Stimulated activated naive CD8-positive, alpha-beta T cell treated with anti-CD3 and anti-CD28 coated beads, Interleukin-15, Interleukin-2, amounts not matched to agents 100 ng/mL and 50 ng/mL, for 24 hours (primary cell): ENCODE measurements around the gene ADTRP.
A peak's percentile ranks its signal among the peaks of the same experiment; 100 is the strongest.

Experiments used
- H3K27ac Mint-ChIP-seq: one replicate; pipeline ENCODE4 v1.8.0; 2021; ENCODE audit warnings: mild to moderate bottlenecking, mixed read lengths
- H3K27me3 Mint-ChIP-seq: one replicate; pipeline ENCODE4 v1.8.0; 2021; ENCODE audit warnings: mixed read lengths
- H3K36me3 Mint-ChIP-seq: one replicate; pipeline ENCODE4 v1.8.0; 2021; ENCODE audit warnings: low read depth, mixed read lengths
- H3K4me1 Mint-ChIP-seq: one replicate; pipeline ENCODE4 v1.8.0; 2021; ENCODE audit warnings: low read depth, mixed read lengths
- H3K4me3 Mint-ChIP-seq: one replicate; pipeline ENCODE4 v1.8.0; 2021; ENCODE audit warnings: mild to moderate bottlenecking, mixed read lengths
- H3K9me3 Mint-ChIP-seq: one replicate; pipeline ENCODE4 v1.8.0; 2021; ENCODE audit warnings: mixed read lengths

ADTRP gene

GRCh38 chr6:11738661-11739375 lies 39.8 kb downstream of the ADTRP start:
- Mint-ChIP-seq H3K27me3 (no peaks in the 10 kb centered on the region), H3K27ac (peak overlapping the region; percentile 50), H3K36me3 (no peaks in the 10 kb centered on the region), H3K4me3 (no peak overlapping the region), H3K9me3 (peaks cover under 1% of the 10 kb centered on the region), H3K4me1 (peaks cover 52% of the 10 kb centered on the region)

GRCh38 chr6:11738234-11738633 lies 40.4 kb downstream of the ADTRP start:
- H3K27me3 Mint-ChIP-seq: no peaks in the 10 kb centered on the region
- H3K4me1 Mint-ChIP-seq: peaks cover 58% of the 10 kb centered on the region
- H3K4me3 Mint-ChIP-seq: no peak overlapping the region
- no peaks in the 10 kb centered on the region for H3K36me3 Mint-ChIP-seq
- peaks cover 4% of the 10 kb centered on the region for H3K9me3 Mint-ChIP-seq
- H3K27ac Mint-ChIP-seq: peak overlapping the region; percentile 50

- Mint-ChIP-seq H3K27ac (no peak overlapping the region), H3K36me3 (no peaks in the 10 kb centered on the region), H3K4me1 (peaks cover 67% of the 10 kb centered on the region), H3K9me3 (peaks cover 8% of the 10 kb centered on the region), H3K4me3 (no peak overlapping the region), H3K27me3 (no peaks in the 10 kb centered on the region)
These were observed 42.0 kb downstream of the ADTRP start for GRCh38 chr6:11736601-11737000.

DNA sequence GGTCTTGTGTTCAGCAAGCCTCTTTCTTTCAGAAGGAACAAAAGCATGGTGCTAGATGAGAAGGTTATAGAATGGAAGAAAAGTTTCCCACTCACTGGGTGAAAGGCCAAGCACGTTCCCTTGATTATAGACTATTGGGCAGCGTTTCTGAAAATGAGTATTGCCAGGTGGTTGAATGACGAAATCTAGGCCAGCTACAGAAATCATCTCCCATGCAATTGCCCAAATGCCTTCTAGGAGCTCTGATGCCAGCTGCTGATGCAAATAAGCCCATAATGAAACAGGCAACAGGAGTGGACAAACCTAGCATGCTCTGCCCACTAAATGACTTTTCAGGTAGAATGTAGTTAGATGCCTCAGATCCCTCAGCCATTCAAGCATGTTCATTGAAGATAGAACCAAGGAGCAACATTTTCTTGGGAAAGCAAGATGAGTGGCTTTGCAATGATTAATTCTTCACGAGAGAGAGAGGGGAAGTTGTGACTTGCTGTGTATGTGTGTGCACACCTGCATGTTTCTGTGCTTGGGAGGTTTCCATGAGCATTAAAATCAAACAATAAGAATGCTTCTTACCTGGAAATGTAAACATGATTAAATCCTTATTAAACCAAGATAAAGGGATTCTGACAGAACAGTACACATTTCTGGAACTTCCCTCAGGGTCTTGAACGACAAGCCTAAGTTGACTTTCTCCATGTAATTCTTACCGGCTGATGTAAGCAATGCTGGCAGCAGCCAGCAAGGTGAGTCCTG lies 43.6 kb downstream of the ADTRP start:
- H3K4me3 Mint-ChIP-seq: no peak overlapping the region
- H3K4me1 Mint-ChIP-seq: peaks cover 67% of the 10 kb centered on the region
- no peaks in the 10 kb centered on the region for H3K36me3 Mint-ChIP-seq
- H3K27ac Mint-ChIP-seq: no peak overlapping the region
- H3K9me3 Mint-ChIP-seq: peaks cover 11% of the 10 kb centered on the region
- H3K27me3 Mint-ChIP-seq: no peaks in the 10 kb centered on the region

- Mint-ChIP-seq H3K4me1 (peaks cover 77% of the 10 kb centered on the region), H3K4me3 (peak overlapping the region; percentile 44), H3K36me3 (no peaks in the 10 kb centered on the region), H3K9me3 (peaks cover 11% of the 10 kb centered on the region), H3K27ac (peak overlapping the region; percentile 95), H3K27me3 (no peaks in the 10 kb centered on the region)
These were observed 46.5 kb downstream of the ADTRP start for GRCh38 chr6:11732036-11732631.

- Mint-ChIP-seq H3K36me3 (peaks cover 3% of the 10 kb centered on the region), H3K27ac (peak overlapping the region; percentile 95), H3K9me3 (peaks cover 11% of the 10 kb centered on the region), H3K4me3 (peak overlapping the region; percentile 44), H3K27me3 (no peaks in the 10 kb centered on the region), H3K4me1 (peaks cover 81% of the 10 kb centered on the region)
These were observed 47.2 kb downstream of the ADTRP start for GRCh38 chr6:11731423-11731822.

DNA sequence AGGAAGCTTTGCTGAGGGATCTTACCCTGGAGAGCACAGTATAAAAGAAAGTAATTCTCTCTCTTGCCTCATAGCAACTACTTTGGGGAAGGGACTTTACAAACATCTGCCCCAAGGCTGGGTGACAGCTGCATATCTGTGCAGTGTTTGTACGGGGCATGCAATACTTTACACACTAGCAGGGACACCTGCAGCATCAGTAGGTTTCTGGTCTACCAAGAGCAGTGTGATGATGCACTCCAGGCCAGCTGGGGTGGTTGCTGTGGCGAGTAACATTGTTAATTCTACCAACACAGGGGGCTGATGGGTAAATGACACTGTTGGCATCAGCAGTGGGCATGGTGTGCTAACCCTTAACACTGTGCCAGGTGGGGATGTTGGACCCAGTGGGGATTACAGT lies 48.0 kb downstream of the ADTRP start:
- H3K27ac Mint-ChIP-seq: peak overlapping the region; percentile 95
- peaks cover 88% of the 10 kb centered on the region for H3K4me1 Mint-ChIP-seq
- H3K4me3 Mint-ChIP-seq: peak overlapping the region; percentile 9
- peaks cover 10% of the 10 kb centered on the region for H3K36me3 Mint-ChIP-seq
- peaks cover 11% of the 10 kb centered on the region for H3K9me3 Mint-ChIP-seq
- H3K27me3 Mint-ChIP-seq: no peaks in the 10 kb centered on the region

- Mint-ChIP-seq H3K27ac (peak overlapping the region; percentile 95), H3K4me1 (peaks cover 96% of the 10 kb centered on the region), H3K9me3 (peaks cover 11% of the 10 kb centered on the region), H3K4me3 (peak overlapping the region; percentile 84), H3K27me3 (no peaks in the 10 kb centered on the region), H3K36me3 (peaks cover 15% of the 10 kb centered on the region)
These were observed 49.5 kb downstream of the ADTRP start for GRCh38 chr6:11729076-11729475.

DNA sequence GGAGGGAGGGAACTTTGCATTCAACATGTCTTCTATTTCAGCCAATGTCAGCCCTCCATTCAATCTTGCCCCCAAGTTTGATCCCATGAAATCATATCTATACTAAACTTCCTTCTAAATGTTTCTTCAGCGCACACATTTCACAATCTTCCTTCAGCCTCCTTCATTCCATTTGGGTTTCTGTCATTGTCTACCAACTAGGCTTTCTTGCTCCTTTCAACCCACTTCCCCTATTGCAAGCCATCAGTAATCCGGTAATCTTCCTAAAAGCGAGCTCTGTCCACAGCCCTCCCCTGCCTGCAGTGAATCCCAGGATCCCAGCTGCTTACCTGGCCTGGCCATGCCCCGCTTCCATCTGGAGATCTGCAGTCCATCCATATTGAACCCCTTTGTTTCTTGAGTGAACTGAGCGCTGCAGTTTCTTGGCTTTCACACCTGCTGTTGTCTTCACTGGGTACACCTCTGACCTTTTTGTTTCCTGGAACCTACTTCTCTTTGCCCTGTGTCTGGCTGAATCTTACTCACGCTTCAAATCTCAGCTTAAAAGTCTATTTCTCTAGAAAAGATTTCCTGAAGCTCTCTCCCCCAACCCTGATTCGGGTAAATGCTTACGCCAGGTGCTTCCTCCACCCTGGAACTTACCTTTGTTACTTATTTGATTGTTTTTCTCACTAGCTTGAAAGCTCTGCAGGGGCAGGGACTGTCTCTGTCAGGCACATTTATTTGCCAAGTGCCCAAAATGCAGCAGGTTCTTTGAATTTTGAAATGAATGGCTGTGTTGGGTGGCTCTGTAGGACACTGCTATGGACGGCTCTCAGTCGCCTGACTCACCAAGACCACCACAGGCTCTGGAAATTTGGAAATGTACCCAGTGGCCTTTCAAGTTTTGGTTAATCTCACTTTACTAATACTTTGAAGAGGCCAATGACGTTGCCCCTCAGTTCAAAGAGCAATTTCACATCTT lies 50.3 kb downstream of the ADTRP start:
- Mint-ChIP-seq H3K4me1 (peaks cover 95% of the 10 kb centered on the region), H3K4me3 (peak overlapping the region; percentile 84)

DNA sequence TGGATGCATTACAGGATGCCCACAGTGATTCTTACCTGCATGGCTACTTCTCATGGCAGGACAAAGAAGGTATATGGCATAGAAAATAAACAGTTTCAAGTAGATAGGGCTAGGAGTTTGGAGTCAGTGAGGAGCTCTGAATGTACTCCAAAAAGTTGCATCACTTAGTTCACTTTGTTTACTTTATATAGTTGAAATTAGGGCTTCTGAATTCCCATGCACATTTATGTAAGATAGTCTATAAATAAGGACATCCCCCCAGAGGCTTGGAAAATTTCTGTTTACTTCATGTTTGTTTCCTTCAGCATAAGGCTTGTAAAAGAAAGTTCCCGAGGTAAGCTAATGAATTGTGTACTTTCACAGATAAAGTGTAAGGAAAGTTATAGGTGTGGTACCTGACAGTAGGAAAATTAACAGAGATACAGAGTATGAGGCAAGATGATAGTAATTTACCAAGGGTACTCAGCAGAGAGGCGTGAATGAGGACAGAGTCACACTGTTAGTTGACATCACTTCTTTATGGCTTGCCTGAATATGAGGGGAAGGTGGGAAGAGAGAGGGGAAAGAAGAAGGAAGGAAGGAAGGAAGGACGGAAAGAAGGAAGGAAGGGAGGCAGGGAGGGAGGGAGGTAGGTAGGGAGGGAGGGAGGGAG lies 51.1 kb downstream of the ADTRP start:
- Mint-ChIP-seq H3K27me3 (no peaks in the 10 kb centered on the region), H3K36me3 (peaks cover 24% of the 10 kb centered on the region), H3K4me3 (peak overlapping the region; percentile 84), H3K9me3 (peaks cover 4% of the 10 kb centered on the region), H3K4me1 (peaks cover 95% of the 10 kb centered on the region), H3K27ac (peak overlapping the region; percentile 95)

More for the DNA sequence above, 50.3 kb downstream of the ADTRP start:
- Mint-ChIP-seq H3K9me3 (peaks cover 8% of the 10 kb centered on the region), H3K36me3 (peaks cover 17% of the 10 kb centered on the region), H3K27me3 (no peaks in the 10 kb centered on the region), H3K27ac (peak overlapping the region; percentile 95)

DNA sequence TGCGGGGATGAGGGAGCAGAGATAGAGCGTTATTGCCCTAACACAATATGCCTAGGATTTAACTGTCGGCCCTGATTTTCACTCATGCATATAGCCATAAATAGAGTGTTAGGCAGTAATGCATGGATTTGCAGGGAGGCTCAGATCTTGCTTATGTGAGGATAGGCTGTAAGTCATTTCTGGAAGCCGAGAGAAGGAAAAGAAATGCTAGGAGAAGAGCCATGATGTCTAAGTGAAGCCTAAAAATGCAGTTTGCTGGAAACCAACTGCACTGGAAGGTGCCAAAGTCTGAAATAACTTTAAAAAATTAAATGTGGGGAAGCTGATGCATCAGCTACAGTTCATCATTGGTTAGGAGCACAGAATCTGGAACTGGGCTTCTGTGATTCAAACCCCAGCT lies 54.3 kb downstream of the ADTRP start:
- Mint-ChIP-seq H3K9me3 (no peaks in the 10 kb centered on the region), H3K36me3 (peaks cover 53% of the 10 kb centered on the region), H3K4me3 (peak overlapping the region; percentile 84), H3K4me1 (peaks cover 72% of the 10 kb centered on the region), H3K27me3 (no peaks in the 10 kb centered on the region), H3K27ac (peak overlapping the region; percentile 85)

DNA sequence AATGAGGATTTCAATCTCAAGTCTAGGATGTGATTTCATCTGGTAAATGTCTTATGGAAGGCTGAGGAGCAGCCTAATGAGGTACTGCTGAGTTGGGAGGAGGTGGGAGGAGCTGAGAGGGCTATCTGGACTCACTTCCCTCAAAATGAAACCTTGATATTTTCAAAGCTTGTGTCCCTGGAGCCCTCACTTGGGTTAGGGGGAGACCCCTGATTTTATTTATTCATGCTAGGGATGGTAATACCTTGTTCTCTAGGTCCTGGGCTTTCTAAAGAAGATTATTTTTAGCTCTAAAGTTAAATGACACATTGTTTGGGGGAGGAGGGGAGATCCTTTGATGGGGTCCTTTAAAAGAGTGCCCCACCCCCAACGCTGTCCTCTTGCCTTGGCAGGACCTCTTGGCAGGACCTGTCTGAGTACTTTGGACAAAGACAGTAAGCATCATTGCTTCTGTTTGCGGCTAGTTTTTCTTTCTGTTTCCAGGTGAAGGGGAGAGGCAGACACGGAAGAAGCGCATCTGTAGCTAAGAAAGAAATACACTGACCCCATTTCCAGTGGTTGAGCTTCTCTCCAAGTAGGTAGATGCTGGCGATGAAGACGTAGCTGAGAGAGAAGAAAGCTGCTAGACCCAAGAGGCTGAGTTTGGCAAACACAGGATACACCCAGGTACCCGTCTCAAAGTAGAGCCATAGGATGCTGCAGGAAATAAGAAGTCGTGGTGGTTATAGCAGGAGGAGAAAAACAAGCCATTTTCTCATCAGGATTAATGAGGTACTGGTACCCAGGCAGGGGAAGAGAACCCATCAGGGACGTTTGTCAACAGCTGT lies 55.6 kb downstream of the ADTRP start:
- Mint-ChIP-seq H3K9me3 (no peaks in the 10 kb centered on the region), H3K4me1 (peaks cover 69% of the 10 kb centered on the region), H3K27ac (peak overlapping the region; percentile 85), H3K4me3 (peak overlapping the region; percentile 84), H3K27me3 (no peaks in the 10 kb centered on the region), H3K36me3 (peaks cover 60% of the 10 kb centered on the region)

GRCh38 chr6:11722220-11722619 lies 56.4 kb downstream of the ADTRP start:
- peaks cover 66% of the 10 kb centered on the region for H3K36me3 Mint-ChIP-seq
- no peaks in the 10 kb centered on the region for H3K9me3 Mint-ChIP-seq
- H3K4me3 Mint-ChIP-seq: peak overlapping the region; percentile 84
- peak overlapping the region; percentile 85 for H3K27ac Mint-ChIP-seq
- no peaks in the 10 kb centered on the region for H3K27me3 Mint-ChIP-seq
- H3K4me1 Mint-ChIP-seq: peaks cover 67% of the 10 kb centered on the region
